Activated CD8-positive, alpha-beta T cell treated with anti-CD3 and anti-CD28 coated beads, Interleukin-2, amount 10 ng/mL, durations not matched to agents 7 days and 5 days (primary cell): ENCODE data around the gene FSTL4. TPM values are rescaled to one million over a fixed set of nuclear protein-coding genes. Genes with fewer than 3 reads are reported as not detected.

Experiments used
- ATAC-seq: fragments of 150-1000 bp; cut with Tn5 transposase; one replicate; pipeline ENCODE4 v1.10.0; 2021; ENCODE audit warnings: moderate library complexity
- CTCF ChIA-PET: fragments of 350-600 bp; sonication (Branson Sonifier 250); formaldehyde crosslinking; loops from one replicate; lab custom pipeline; 2021; ENCODE audit warnings: antibody characterized with exemption; lab: Charles Lee
- POLR2A ChIA-PET: fragments of 350-600 bp; sonication (Branson Sonifier 250); formaldehyde crosslinking; loops from one replicate; lab custom pipeline; 2021; ENCODE audit warnings: antibody characterized with exemption; lab: Charles Lee
- DNase-seq: peaks from one replicate; pipeline ENCODE4 v3.0.0-alpha.2; 2020
- H3K27ac Mint-ChIP-seq: one replicate; pipeline ENCODE4 v1.8.0; 2021; ENCODE audit warnings: mild to moderate bottlenecking, mixed read lengths
- H3K27me3 Mint-ChIP-seq: one replicate; pipeline ENCODE4 v1.8.0; 2021; ENCODE audit warnings: low read depth, mixed read lengths
- H3K36me3 Mint-ChIP-seq: one replicate; pipeline ENCODE4 v1.8.0; 2021; ENCODE audit warnings: low read depth, mixed read lengths
- H3K4me1 Mint-ChIP-seq: one replicate; pipeline ENCODE4 v1.8.0; 2021; ENCODE audit warnings: low read depth, mixed read lengths
- H3K4me3 Mint-ChIP-seq: one replicate; pipeline ENCODE4 v1.8.0; 2021; ENCODE audit warnings: mild to moderate bottlenecking, mixed read lengths
- H3K9me3 Mint-ChIP-seq: one replicate; pipeline ENCODE4 v1.8.0; 2022; ENCODE audit warnings: mixed read lengths; ENCODE audit not compliant: insufficient read depth
- total RNA-seq, 2 experiments: library from RNA; stranded (reverse); gene quantifications; one replicate each; pipeline ENCODE4 v1.2.3, GENCODE V29; 2021

The FSTL4 gene
- total RNA-seq, 2 experiments from 2014 or later = not detected

DNA sequence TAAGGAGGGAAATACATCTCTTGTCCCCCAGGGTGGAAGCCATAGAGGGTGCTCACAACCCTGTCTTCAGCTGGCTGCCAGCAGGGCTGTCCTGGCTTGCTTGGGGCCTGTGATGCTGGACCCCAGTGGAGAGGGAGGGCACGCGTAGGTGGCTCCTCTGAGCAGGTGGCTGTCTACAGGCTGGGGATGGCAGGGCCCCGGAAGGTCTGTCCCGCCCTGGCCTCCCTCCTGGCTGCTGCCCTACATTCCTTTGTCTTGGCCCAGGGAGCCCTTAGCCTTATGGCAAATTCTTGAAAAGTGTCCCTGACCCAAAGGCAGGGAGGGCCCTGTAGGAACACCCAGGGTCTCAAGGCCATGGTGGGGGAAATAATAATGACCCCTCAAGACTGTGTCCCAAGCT lies 336.2 kb downstream of the FSTL4 start:
- no peak for ATAC-seq
- H3K27me3 Mint-ChIP-seq = no peaks in the 10 kb centered on the region
- ChIA-PET POLR2A (no interaction called here), CTCF (no interaction called here)
- H3K36me3 Mint-ChIP-seq = no peaks in the 10 kb centered on the region
- no peak overlapping the region for H3K4me3 Mint-ChIP-seq
- H3K27ac Mint-ChIP-seq = no peak overlapping the region
- H3K4me1 Mint-ChIP-seq = no peaks in the 10 kb centered on the region
- H3K9me3 Mint-ChIP-seq = no peaks in the 10 kb centered on the region
- DNase-seq = no peak

DNA sequence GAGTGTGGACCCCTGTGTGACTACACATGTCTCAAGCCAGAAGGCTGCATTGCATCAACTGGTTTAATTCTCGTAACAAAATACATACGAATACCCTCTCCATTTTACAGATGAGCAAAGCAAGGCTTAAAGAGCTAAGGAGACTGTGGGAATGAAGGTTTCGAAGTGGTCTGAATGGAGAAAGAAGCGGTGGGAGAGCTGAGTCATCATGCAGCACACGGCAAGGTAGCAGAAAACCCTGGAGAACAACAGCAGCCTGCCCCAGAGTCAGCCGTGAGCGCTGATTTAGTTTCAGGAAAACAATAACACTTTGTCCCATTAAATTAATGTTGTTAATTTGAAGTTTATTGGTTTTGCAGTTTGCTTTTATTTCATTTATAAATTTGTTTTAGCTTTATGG lies 336.7 kb downstream of the FSTL4 start:
- DNase-seq (no peak), ATAC-seq (no peak)
- POLR2A ChIA-PET = interaction anchor here (0.6 kb wide), 1 partner anchor 478 kb away, joined by 3 read pairs; no protein-coding TSS in a partner anchor
- CTCF ChIA-PET = no interaction called here
- H3K27ac Mint-ChIP-seq = no peak overlapping the region
- no peak overlapping the region for H3K4me3 Mint-ChIP-seq
- H3K36me3 Mint-ChIP-seq = no peaks in the 10 kb centered on the region
- no peaks in the 10 kb centered on the region for H3K27me3 Mint-ChIP-seq
- H3K4me1 Mint-ChIP-seq = no peaks in the 10 kb centered on the region
- H3K9me3 Mint-ChIP-seq = no peaks in the 10 kb centered on the region

- ATAC-seq (no peak), DNase-seq (no peak)
- no peak overlapping the region for H3K27ac Mint-ChIP-seq
- POLR2A ChIA-PET = no interaction called here
- CTCF ChIA-PET = no interaction called here
- no peaks in the 10 kb centered on the region for H3K9me3 Mint-ChIP-seq
- no peaks in the 10 kb centered on the region for H3K27me3 Mint-ChIP-seq
- no peak overlapping the region for H3K4me3 Mint-ChIP-seq
- H3K4me1 Mint-ChIP-seq = no peaks in the 10 kb centered on the region
- H3K36me3 Mint-ChIP-seq = no peaks in the 10 kb centered on the region
These were observed 337.8 kb downstream of the FSTL4 start for GRCh38 chr5:133274597-133274935.

GRCh38 chr5:133273661-133274596 lies 338.4 kb downstream of the FSTL4 start:
- H3K9me3 Mint-ChIP-seq = no peaks in the 10 kb centered on the region
- H3K36me3 Mint-ChIP-seq = no peaks in the 10 kb centered on the region
- DNase-seq (no peak), ATAC-seq (no peak)
- H3K4me3 Mint-ChIP-seq = no peak overlapping the region
- CTCF ChIA-PET = interaction anchor here (0.7 kb wide), 1 partner anchor 36 kb away, joined by 3 read pairs; no protein-coding TSS in a partner anchor
- H3K27ac Mint-ChIP-seq = no peak overlapping the region
- no peaks in the 10 kb centered on the region for H3K27me3 Mint-ChIP-seq
- no peaks in the 10 kb centered on the region for H3K4me1 Mint-ChIP-seq
- POLR2A ChIA-PET = no interaction called here

- ChIA-PET CTCF (no interaction called here), POLR2A (no interaction called here)
- Mint-ChIP-seq H3K4me3 (no peak overlapping the region), H3K9me3 (no peaks in the 10 kb centered on the region), H3K4me1 (no peaks in the 10 kb centered on the region), H3K36me3 (no peaks in the 10 kb centered on the region), H3K27me3 (no peaks in the 10 kb centered on the region), H3K27ac (no peak overlapping the region)
- DNase-seq = no peak
- ATAC-seq = no peak
These were observed 340.0 kb downstream of the FSTL4 start for GRCh38 chr5:133272345-133272744.

- H3K4me3 Mint-ChIP-seq = no peak overlapping the region
- no peaks in the 10 kb centered on the region for H3K9me3 Mint-ChIP-seq
- POLR2A ChIA-PET = no interaction called here
- ATAC-seq = no peak
- CTCF ChIA-PET = no interaction called here
- H3K27me3 Mint-ChIP-seq = no peaks in the 10 kb centered on the region
- H3K27ac Mint-ChIP-seq = no peak overlapping the region
- H3K36me3 Mint-ChIP-seq = no peaks in the 10 kb centered on the region
- DNase-seq = no peak
- no peaks in the 10 kb centered on the region for H3K4me1 Mint-ChIP-seq
These were observed 340.7 kb downstream of the FSTL4 start for GRCh38 chr5:133271606-133272005.

DNA sequence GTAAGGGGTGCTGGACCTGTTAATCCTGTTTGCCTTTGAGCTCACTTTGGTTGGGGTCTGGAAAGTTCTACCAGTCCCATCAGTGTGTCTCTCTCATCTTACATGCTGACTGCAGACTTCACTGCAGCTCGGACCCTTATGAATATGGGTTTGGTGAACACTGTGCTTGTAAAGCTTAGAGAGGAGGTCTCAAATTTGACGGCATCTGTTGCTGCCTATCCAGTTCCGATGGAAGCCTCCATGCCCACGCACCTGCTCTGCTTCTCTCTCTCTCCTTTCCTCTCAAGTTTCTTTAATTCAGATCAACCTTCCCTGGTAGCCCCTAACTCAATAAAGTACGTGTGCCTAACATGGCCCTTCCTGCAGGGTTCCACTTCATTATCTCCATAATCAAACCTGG lies 342.6 kb downstream of the FSTL4 start:
- H3K36me3 Mint-ChIP-seq = no peaks in the 10 kb centered on the region
- no peak for DNase-seq
- no peaks in the 10 kb centered on the region for H3K9me3 Mint-ChIP-seq
- CTCF ChIA-PET = no interaction called here
- no peak overlapping the region for H3K27ac Mint-ChIP-seq
- no peak for ATAC-seq
- no peaks in the 10 kb centered on the region for H3K4me1 Mint-ChIP-seq
- no peak overlapping the region for H3K4me3 Mint-ChIP-seq
- H3K27me3 Mint-ChIP-seq = no peaks in the 10 kb centered on the region
- POLR2A ChIA-PET = no interaction called here

GRCh38 chr5:133267601-133268000 lies 344.7 kb downstream of the FSTL4 start:
- no peaks in the 10 kb centered on the region for H3K9me3 Mint-ChIP-seq
- H3K36me3 Mint-ChIP-seq = no peaks in the 10 kb centered on the region
- H3K4me1 Mint-ChIP-seq = no peaks in the 10 kb centered on the region
- CTCF ChIA-PET = no interaction called here
- POLR2A ChIA-PET = interaction anchor here (0.7 kb wide), 1 partner anchor 10 kb away, joined by 3 read pairs; no protein-coding TSS in a partner anchor
- H3K27ac Mint-ChIP-seq = no peak overlapping the region
- ATAC-seq (no peak), DNase-seq (no peak)
- no peak overlapping the region for H3K4me3 Mint-ChIP-seq
- H3K27me3 Mint-ChIP-seq = peaks cover 8% of the 10 kb centered on the region

DNA sequence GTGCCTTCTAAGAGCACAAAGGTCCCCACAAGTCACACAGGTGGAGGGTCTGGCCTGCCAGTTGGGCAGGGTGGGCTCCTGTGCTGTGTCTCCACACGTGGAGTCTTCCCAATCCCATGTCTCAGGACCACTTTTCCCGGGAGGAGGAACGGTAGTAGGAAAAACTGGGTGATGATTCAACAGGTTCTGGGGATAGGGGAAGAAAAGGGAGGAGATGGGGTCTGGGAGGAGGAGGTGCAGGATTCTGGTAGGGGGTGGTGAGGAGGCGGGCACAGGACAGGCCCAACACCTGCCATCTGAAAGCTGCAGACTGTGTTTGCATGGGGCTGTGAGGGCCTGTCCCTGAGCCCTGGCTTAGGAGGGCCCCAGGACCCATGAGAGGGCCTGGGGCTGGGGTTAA lies 345.4 kb downstream of the FSTL4 start:
- H3K27ac Mint-ChIP-seq = no peak overlapping the region
- no peak for DNase-seq

DNA sequence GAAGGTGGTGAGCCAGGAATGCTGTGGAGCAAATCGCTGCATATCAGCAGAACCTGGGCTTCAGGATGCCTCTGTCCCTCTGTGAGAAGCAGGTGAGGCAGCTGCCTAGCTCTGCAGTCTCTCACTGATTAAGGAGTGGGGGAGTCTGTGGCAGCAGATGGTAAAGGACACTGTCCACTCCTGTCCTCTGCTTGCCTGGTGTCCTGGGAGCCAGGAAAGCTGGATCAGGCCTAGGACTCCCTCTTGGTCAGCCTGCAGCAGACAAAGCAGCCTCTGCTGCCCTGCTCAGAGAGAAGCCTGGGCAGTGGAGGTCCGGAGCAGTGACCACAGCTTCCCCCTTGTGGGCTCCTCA lies 345.8 kb downstream of the FSTL4 start:
- ATAC-seq (no peak), DNase-seq (no peak)
- ChIA-PET POLR2A (no interaction called here), CTCF (no interaction called here)
- no peaks in the 10 kb centered on the region for H3K36me3 Mint-ChIP-seq
- H3K9me3 Mint-ChIP-seq = no peaks in the 10 kb centered on the region
- H3K27ac Mint-ChIP-seq = no peak overlapping the region
- H3K4me1 Mint-ChIP-seq = no peaks in the 10 kb centered on the region
- H3K27me3 Mint-ChIP-seq = peaks cover 8% of the 10 kb centered on the region
- no peak overlapping the region for H3K4me3 Mint-ChIP-seq

More for the DNA sequence above, 345.4 kb downstream of the FSTL4 start:
- Mint-ChIP-seq H3K9me3 (no peaks in the 10 kb centered on the region), H3K27me3 (peaks cover 8% of the 10 kb centered on the region), H3K4me3 (no peak overlapping the region), H3K4me1 (no peaks in the 10 kb centered on the region), H3K36me3 (no peaks in the 10 kb centered on the region)
- ATAC-seq = no peak
- ChIA-PET POLR2A (no interaction called here), CTCF (no interaction called here)

DNA sequence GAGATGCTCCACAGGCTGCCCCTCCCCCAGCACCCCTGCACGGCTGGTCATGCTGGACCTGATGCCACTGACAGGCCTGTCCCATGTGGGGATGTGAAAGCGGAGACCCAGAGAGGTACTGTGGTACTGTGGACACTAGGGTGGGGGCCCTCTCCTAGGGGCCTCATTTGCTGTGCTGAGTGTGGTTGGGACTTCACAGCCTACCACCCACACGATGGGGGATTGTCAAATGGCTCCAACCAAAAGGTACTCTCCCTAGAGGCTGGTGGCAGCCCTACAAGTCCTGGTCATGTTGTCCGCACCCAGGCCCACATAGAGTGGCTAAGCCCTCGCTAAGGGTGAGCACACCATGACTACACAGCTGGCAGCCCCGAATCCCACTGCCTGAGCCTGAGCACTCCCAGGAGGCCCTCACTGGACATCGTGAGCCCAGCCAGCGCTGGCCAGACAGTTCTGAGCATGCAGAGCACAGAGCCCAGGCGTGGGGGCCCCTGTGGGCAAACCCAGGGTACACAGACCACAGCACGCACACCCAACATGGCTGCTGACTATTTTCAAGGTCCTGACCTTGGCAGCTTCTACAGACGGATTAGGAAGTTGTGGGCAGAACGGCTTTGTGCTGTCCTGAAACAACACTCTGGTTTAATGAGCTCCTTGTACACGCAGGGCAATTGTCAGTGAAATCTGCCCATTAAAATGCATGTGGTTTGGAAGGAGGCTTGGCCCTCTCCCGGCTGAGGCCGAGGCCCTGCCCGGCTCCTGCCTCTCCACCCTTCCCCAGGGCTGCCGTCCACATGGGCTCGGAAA lies 346.4 kb downstream of the FSTL4 start:
- no peaks in the 10 kb centered on the region for H3K9me3 Mint-ChIP-seq
- no peak for ATAC-seq
- H3K4me1 Mint-ChIP-seq = no peaks in the 10 kb centered on the region
- H3K36me3 Mint-ChIP-seq = no peaks in the 10 kb centered on the region
- ChIA-PET POLR2A (no interaction called here), CTCF (no interaction called here)
- H3K27ac Mint-ChIP-seq = no peak overlapping the region
- peaks cover 8% of the 10 kb centered on the region for H3K27me3 Mint-ChIP-seq
- no peak overlapping the region for H3K4me3 Mint-ChIP-seq
- no peak for DNase-seq

GRCh38 chr5:133265257-133265656 lies 347.1 kb downstream of the FSTL4 start:
- H3K4me3 Mint-ChIP-seq = no peak overlapping the region
- no peaks in the 10 kb centered on the region for H3K36me3 Mint-ChIP-seq
- no peak for DNase-seq
- H3K9me3 Mint-ChIP-seq = no peaks in the 10 kb centered on the region
- peaks cover 8% of the 10 kb centered on the region for H3K27me3 Mint-ChIP-seq
- no peak for ATAC-seq
- no peak overlapping the region for H3K27ac Mint-ChIP-seq
- ChIA-PET CTCF (no interaction called here), POLR2A (no interaction called here)
- H3K4me1 Mint-ChIP-seq = no peaks in the 10 kb centered on the region
